Kidney epithelial cell (primary cell): ENCODE measurements around the gene ATP6V0E1. TPM values are rescaled to one million over a fixed set of nuclear protein-coding genes. Genes with fewer than 3 reads are reported as not detected.

Experiments
- DNase-seq: peaks from one replicate; pipeline ENCODE4 v3.0.0-alpha.2; 2010; ENCODE audit warnings: low read depth
- H3K27me3 ChIP-seq: 2 replicates; pipeline ENCODE4 v1.6.0; 2011; ENCODE audit warnings: low read length; ENCODE audit not compliant: control insufficient read depth, insufficient read depth
- H3K36me3 ChIP-seq: 2 replicates; pipeline ENCODE4 v1.5.1; 2011; ENCODE audit warnings: low read length; ENCODE audit not compliant: control insufficient read depth, insufficient read depth
- H3K4me3 ChIP-seq: 2 replicates; pipeline ENCODE4 v1.5.1; 2011; ENCODE audit warnings: low read depth, mild to moderate bottlenecking, control low read depth, low read length
- CTCF ChIP-seq: IDR thresholded peaks from 2 replicates; pipeline ENCODE4 v1.5.1; 2011; ENCODE audit warnings: mild to moderate bottlenecking, moderate library complexity, low read length, control low read depth, inconsistent platforms; ENCODE audit not compliant: insufficient read depth, poor library complexity, severe bottlenecking
- total RNA-seq: library from RNA; depleted of rRNA; stranded (reverse); fragments of >200 nt; gene quantifications from 2 replicates; pipeline ENCODE4 v1.2.3, GENCODE V29; 2015

Gene ATP6V0E1
- total RNA-seq, 1 donor from 2014 or later = 178 TPM

DNA sequence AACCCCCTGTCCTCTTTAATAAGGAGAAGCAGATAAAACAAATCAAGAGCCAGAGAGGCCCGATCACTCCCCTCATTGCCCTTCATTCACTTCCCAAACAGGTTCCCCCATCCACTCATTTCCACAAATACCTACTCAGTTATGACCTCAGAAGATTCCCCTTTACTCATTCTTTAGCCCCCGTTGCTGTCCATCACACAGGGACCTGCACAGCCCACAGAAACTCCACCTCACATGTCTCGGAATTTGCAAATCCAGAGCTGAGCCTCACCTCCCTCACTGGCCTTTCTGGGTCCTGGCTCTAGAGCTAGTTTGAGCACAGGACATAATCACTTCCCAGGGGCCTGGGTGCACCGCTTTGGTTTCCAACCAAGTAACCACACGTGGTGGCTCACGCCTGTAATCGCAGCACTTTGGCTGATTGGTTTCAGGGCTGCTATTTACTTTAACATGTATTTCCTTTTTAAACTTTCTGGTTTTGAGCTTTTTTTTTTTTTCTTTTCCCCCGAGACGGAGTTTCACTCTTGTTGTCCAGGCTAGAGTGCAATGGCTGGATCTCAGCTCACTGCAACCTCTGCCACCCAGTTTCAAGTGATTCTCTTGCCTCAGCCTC is 17.8 kb downstream of the ATP6V0E1 start:
- no peaks in the 10 kb centered on the region for H3K36me3 ChIP-seq
- DNase-seq = no peak
- no peak for TF ChIP-seq CTCF
- H3K4me3 ChIP-seq = no peak overlapping the region
- H3K27me3 ChIP-seq = no peaks in the 10 kb centered on the region

- H3K27me3 ChIP-seq = no peaks in the 10 kb centered on the region
- no peak for TF ChIP-seq CTCF
- H3K36me3 ChIP-seq = no peaks in the 10 kb centered on the region
- H3K4me3 ChIP-seq = no peak overlapping the region
- DNase-seq = no peak
These were observed 19.8 kb downstream of the ATP6V0E1 start for GRCh38 chr5:173003360-173003759.

DNA sequence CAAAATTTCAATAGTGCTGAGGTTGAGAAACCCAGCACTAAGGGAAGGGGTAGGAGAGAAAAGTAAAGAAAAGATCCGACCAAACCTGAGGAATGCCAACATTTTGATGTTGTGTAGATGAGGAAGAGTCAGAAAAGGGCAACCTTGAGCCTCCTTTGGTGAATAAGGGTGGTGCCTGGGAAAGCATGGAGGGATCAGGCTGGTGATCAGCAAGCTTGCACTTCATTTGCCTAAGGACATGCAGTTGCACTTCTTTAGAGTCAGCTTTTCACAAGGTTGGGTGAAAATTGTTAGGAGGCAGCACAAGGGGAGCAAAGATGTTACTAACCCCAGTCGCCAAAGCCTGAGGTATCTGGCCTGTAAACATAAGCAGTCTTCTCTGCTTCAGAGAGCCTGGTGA is 20.4 kb downstream of the ATP6V0E1 start:
- H3K36me3 ChIP-seq = no peaks in the 10 kb centered on the region
- no peaks in the 10 kb centered on the region for H3K27me3 ChIP-seq
- no peak for DNase-seq
- H3K4me3 ChIP-seq = no peak overlapping the region
- no peak for TF ChIP-seq CTCF

DNA sequence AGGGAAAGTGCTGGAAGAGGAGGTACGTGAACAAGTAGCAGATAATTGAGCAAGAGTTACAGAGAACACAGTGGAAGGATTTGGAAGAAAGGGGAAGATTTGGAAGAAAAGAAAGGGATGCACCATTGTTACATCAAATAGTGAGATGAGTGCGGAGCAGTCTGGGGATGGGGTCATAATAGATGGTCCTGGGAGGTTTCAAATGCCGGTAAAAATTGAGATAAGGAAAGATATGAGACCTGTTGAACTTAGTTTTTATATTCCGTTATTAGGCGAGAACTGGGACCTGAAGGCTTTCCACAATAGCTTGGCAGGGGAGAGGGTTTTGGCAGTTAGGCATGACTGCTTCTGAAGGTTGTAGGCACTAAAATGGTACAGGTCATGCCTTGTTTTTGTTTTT is 20.9 kb downstream of the ATP6V0E1 start:
- no peaks in the 10 kb centered on the region for H3K36me3 ChIP-seq
- no peak overlapping the region for H3K4me3 ChIP-seq
- H3K27me3 ChIP-seq = no peaks in the 10 kb centered on the region
- DNase-seq = no peak
- TF ChIP-seq CTCF = no peak

GRCh38 chr5:173010021-173010420 is 26.4 kb downstream of the ATP6V0E1 start:
- no peaks in the 10 kb centered on the region for H3K36me3 ChIP-seq
- DNase-seq = peak; percentile 41
- TF ChIP-seq CTCF = no peak

More at GRCh38 chr5:173010021-173010420, 26.4 kb downstream of the ATP6V0E1 start:
- no peak overlapping the region for H3K4me3 ChIP-seq
- no peaks in the 10 kb centered on the region for H3K27me3 ChIP-seq
